Measurements from ENCODE around the gene CD86. TPM values are rescaled to one million over a fixed set of nuclear protein-coding genes. Genes with fewer than 3 reads are reported as not detected.

Gene CD86
- polyA plus RNA-seq, 2 of the 4 experiments (the other 2 are of a cell fraction): 0.12 TPM; not detected in 1

DNA sequence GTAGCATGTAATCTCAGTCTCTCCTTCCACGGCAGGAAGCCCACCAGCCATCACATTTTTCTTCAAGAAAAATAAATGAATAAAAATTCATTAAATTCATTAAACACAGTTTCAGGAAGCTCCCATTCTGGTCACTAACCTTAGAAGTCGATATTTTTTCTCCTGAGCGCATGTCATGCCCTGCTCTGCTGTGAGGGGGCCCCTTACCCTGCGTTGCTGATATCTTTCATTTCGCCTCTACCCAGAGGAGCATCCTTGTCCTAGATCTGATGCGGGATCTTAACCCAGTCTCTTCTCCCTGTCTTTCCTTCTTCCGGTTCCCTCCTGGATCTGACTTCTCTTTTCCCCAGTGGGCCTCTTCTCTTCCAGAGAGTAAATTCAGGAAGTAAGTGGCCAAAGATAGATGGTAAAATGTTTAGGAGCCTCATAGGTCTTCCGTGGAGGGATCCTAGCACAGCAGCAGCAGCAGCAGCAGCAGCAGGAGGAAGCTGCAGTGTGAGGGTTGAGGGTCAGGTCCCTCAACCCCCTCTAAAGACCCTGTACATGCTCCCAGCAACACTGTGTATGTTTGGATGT is 31.7 kb upstream of the CD86 start:
- TF ChIP-seq FOSB (CRISPR knock-in tag; IDR thresholded peaks at IDR 0.05) (no peak), EHMT2 (IDR thresholded peaks at IDR 0.05; ENCODE audit: low read depth) (no peak), CBX8 (IDR thresholded peaks at IDR 0.05) (no peak), CEBPB (IDR thresholded peaks at IDR 0.05) (no peak), POLR2AphosphoS2 (conservative IDR thresholded peaks at IDR 0.05; ENCODE audit: low read length) (no peak), ZFP36 (IDR thresholded peaks at IDR 0.05; ENCODE audit: borderline replicate concordance, partially characterized antibody) (no peak), TFCP2L1 (CRISPR knock-in tag; IDR thresholded peaks at IDR 0.05) (no peak), POLR2A (IDR thresholded peaks at IDR 0.05; ENCODE audit: low read length) (no peak), MYC (IDR thresholded peaks at IDR 0.05; ENCODE audit: borderline replicate concordance, low read length) (no peak), ZNF302 (CRISPR knock-in tag; IDR thresholded peaks at IDR 0.05) (no peak), CHD2 (IDR thresholded peaks at IDR 0.05; ENCODE audit: low read length, partially characterized antibody) (no peak), JUNB (IDR thresholded peaks at IDR 0.05) (no peak), NPAS2 (CRISPR knock-in tag; IDR thresholded peaks at IDR 0.05; ENCODE audit: borderline replicate concordance) (no peak), BHLHE40 (IDR thresholded peaks at IDR 0.05; ENCODE audit: low read depth, low read length) (no peak), EHF (CRISPR knock-in tag; IDR thresholded peaks at IDR 0.05) (no peak)
- TF ChIP-seq, protein P1, sequence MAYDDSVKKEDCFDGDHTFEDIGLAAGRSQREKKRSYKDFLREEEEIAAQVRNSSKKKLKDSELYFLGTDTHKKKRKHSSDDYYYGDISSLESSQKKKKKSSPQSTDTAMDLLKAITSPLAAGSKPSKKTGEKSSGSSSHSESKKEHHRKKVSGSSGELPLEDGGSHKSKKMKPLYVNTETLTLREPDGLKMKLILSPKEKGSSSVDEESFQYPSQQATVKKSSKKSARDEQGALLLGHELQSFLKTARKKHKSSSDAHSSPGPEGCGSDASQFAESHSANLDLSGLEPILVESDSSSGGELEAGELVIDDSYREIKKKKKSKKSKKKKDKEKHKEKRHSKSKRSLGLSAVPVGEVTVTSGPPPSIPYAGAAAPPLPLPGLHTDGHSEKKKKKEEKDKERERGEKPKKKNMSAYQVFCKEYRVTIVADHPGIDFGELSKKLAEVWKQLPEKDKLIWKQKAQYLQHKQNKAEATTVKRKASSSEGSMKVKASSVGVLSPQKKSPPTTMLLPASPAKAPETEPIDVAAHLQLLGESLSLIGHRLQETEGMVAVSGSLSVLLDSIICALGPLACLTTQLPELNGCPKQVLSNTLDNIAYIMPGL (CRISPR knock-in tag; IDR thresholded peaks at IDR 0.05; ENCODE audit: borderline replicate concordance): no peak
- TF ChIP-seq, protein P2, sequence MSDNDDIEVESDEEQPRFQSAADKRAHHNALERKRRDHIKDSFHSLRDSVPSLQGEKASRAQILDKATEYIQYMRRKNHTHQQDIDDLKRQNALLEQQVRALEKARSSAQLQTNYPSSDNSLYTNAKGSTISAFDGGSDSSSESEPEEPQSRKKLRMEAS (IDR thresholded peaks at IDR 0.05): no peak
- TF ChIP-seq, protein P3, sequence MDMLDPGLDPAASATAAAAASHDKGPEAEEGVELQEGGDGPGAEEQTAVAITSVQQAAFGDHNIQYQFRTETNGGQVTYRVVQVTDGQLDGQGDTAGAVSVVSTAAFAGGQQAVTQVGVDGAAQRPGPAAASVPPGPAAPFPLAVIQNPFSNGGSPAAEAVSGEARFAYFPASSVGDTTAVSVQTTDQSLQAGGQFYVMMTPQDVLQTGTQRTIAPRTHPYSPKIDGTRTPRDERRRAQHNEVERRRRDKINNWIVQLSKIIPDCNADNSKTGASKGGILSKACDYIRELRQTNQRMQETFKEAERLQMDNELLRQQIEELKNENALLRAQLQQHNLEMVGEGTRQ (IDR thresholded peaks at IDR 0.05): no peak
- TF ChIP-seq, protein P4, sequence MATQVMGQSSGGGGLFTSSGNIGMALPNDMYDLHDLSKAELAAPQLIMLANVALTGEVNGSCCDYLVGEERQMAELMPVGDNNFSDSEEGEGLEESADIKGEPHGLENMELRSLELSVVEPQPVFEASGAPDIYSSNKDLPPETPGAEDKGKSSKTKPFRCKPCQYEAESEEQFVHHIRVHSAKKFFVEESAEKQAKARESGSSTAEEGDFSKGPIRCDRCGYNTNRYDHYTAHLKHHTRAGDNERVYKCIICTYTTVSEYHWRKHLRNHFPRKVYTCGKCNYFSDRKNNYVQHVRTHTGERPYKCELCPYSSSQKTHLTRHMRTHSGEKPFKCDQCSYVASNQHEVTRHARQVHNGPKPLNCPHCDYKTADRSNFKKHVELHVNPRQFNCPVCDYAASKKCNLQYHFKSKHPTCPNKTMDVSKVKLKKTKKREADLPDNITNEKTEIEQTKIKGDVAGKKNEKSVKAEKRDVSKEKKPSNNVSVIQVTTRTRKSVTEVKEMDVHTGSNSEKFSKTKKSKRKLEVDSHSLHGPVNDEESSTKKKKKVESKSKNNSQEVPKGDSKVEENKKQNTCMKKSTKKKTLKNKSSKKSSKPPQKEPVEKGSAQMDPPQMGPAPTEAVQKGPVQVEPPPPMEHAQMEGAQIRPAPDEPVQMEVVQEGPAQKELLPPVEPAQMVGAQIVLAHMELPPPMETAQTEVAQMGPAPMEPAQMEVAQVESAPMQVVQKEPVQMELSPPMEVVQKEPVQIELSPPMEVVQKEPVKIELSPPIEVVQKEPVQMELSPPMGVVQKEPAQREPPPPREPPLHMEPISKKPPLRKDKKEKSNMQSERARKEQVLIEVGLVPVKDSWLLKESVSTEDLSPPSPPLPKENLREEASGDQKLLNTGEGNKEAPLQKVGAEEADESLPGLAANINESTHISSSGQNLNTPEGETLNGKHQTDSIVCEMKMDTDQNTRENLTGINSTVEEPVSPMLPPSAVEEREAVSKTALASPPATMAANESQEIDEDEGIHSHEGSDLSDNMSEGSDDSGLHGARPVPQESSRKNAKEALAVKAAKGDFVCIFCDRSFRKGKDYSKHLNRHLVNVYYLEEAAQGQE (IDR thresholded peaks at IDR 0.05): no peak
- TF ChIP-seq, protein P5, sequence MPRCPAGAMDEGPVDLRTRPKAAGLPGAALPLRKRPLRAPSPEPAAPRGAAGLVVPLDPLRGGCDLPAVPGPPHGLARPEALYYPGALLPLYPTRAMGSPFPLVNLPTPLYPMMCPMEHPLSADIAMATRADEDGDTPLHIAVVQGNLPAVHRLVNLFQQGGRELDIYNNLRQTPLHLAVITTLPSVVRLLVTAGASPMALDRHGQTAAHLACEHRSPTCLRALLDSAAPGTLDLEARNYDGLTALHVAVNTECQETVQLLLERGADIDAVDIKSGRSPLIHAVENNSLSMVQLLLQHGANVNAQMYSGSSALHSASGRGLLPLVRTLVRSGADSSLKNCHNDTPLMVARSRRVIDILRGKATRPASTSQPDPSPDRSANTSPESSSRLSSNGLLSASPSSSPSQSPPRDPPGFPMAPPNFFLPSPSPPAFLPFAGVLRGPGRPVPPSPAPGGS (IDR thresholded peaks at IDR 0.05): no peak
- ChIA-PET POLR2A (no interaction called here), CTCF (interaction anchor here (1.4 kb wide), 1 partner anchor 28 kb away, joined by 3 read pairs; no protein-coding TSS in a partner anchor)
- Histone ChIP-seq H3K4me3 (no peak overlapping the region), H3K4me1 (no peaks in the 10 kb centered on the region), H3K4me2 (no peak overlapping the region), H3K9me3 (no peaks in the 10 kb centered on the region), H3K27ac (no peak overlapping the region)
- 72% methylated on average over 8 of the region's 8 CpGs for WGBS (ENCODE audit: missing lambda C conversion rate)
- ATAC-seq (no peak), FAIRE-seq (no peak), DNase-seq (ENCODE audit: low read depth in 1 of 2, low spot score in 1 of 2) (no peak)

DNA sequence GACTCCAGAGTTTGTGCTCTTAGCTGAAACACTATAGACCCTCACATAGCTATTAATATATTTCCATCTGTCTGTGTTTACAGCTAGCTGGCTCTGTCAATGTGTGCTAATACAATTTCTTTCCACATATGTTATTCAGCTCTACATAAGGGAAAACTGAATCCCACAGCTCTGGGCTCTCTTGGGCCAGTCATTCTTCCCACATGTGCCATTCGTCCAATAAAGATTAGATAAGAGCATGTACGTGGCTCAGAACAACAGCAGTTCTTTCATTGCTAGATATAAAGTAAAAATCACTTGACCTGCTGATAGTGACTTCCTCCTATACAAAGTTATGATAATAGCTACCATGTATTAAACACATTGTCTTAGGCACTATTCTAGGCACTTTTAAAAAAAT is 30.4 kb upstream of the CD86 start:
- DNase-seq (ENCODE audit: low read depth in 1 of 2, low spot score in 1 of 2) (no peak), ATAC-seq (no peak), FAIRE-seq (no peak)
- Histone ChIP-seq H3K9me3 (no peaks in the 10 kb centered on the region), H3K4me1 (no peaks in the 10 kb centered on the region), H3K4me2 (no peak overlapping the region), H3K4me3 (no peak overlapping the region), H3K27ac (no peak overlapping the region)
- WGBS (ENCODE audit: missing lambda C conversion rate): 9% methylated on average over 2 of the region's 2 CpGs
- ChIA-PET POLR2A (no interaction called here), CTCF (no interaction called here)
- TF ChIP-seq, protein P1 (CRISPR knock-in tag; IDR thresholded peaks at IDR 0.05; ENCODE audit: borderline replicate concordance): no peak
- TF ChIP-seq MAFK (IDR thresholded peaks at IDR 0.05; ENCODE audit: partially characterized antibody) (no peak), KDM1A (IDR thresholded peaks at IDR 0.05; ENCODE audit: low read depth) (no peak), ZNF302 (CRISPR knock-in tag; IDR thresholded peaks at IDR 0.05) (no peak), MAZ (IDR thresholded peaks at IDR 0.05; ENCODE audit: borderline replicate concordance, low read depth, low read length) (no peak)
- TF ChIP-seq, protein P5 (IDR thresholded peaks at IDR 0.05): no peak
- TF ChIP-seq, protein P6, sequence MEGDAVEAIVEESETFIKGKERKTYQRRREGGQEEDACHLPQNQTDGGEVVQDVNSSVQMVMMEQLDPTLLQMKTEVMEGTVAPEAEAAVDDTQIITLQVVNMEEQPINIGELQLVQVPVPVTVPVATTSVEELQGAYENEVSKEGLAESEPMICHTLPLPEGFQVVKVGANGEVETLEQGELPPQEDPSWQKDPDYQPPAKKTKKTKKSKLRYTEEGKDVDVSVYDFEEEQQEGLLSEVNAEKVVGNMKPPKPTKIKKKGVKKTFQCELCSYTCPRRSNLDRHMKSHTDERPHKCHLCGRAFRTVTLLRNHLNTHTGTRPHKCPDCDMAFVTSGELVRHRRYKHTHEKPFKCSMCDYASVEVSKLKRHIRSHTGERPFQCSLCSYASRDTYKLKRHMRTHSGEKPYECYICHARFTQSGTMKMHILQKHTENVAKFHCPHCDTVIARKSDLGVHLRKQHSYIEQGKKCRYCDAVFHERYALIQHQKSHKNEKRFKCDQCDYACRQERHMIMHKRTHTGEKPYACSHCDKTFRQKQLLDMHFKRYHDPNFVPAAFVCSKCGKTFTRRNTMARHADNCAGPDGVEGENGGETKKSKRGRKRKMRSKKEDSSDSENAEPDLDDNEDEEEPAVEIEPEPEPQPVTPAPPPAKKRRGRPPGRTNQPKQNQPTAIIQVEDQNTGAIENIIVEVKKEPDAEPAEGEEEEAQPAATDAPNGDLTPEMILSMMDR (IDR thresholded peaks at IDR 0.05): no peak

All from A549 (cell line).